Adrenal gland (tissue), 12 donors: ENCODE results near the gene TMEM255B. TPM values are rescaled to one million over a fixed set of nuclear protein-coding genes. Genes with fewer than 3 reads are reported as not detected.
"Not testable (repeated sequence)": the region's sequence is repeated elsewhere in the genome, so short reads cannot be mapped to it uniquely, and the experiment has no call there.

Experiments
- DNase-seq, 7 donors: peaks; one replicate each; pipeline ENCODE4 v3.0.0-alpha.2; 2019 to 2020
- H3K27ac ChIP-seq, 5 donors: fragments of 200-600 bp; sonication (generic) in 4 of 5; 1 replicate in 3 of 5; 2 replicates in 2 of 5; pipeline versions ENCODE4 v1.5.1 to v1.8.0; 2016 to 2020; ENCODE audit warnings: mild to moderate bottlenecking in 1 of 5
- H3K27me3 ChIP-seq: fragments of 200-600 bp; 2 replicates; pipeline ENCODE4 v1.8.0; 2021
- H3K36me3 ChIP-seq, 2 donors: fragments of 200-600 bp; replicated peaks in 1 of 2; 1 replicate in 1 of 2; 2 replicates in 1 of 2; pipeline versions ENCODE4 v1.5.1 to v1.8.0; 2018 to 2022
- H3K4me1 ChIP-seq, 2 donors: fragments of 200-600 bp; replicated peaks in 1 of 2; 1 replicate in 1 of 2; 2 replicates in 1 of 2; pipeline versions ENCODE4 v1.5.1 to v1.8.0; 2018 to 2021
- H3K4me3 ChIP-seq, 4 donors: fragments of 200-600 bp; sonication (generic) in 3 of 4; one replicate each; pipeline ENCODE4 v1.5.1; 2016 to 2018
- H3K9me3 ChIP-seq, 3 donors: fragments of 200-600 bp; sonication (generic) in 1 of 3; replicated peaks in 1 of 3; 1 replicate in 2 of 3; 2 replicates in 1 of 3; pipeline versions ENCODE4 v1.5.1 to v1.8.0; 2016 to 2021
- POLR2A ChIP-seq, 2 donors: fragments of 450-650 bp; IDR thresholded peaks; one replicate each; pipeline ENCODE4 v1.6.1; 2017; ENCODE audit warnings: antibody characterized with exemption in 2 of 2, mild to moderate bottlenecking in 2 of 2, moderate library complexity in 1 of 2
- WGBS, 4 donors: extraction: QIAGEN DNeasy Blood & Tissue Kit in 2 of 4; methylation state at CpG; one replicate each; pipeline versions ENCODE4 v1.1.5 to v1.1.7; 2013 to 2017; 5-methylcytosine and 5-hydroxymethylcytosine counted together
- intact Hi-C, 2 donors: fragments of 100-400 bp; cut with DNase I; formaldehyde crosslinking; loops; one replicate each; pipeline versions ENCODE4 v1.14.1 to v1.15.0; 2022 to 2023
- polyA plus RNA-seq, 3 donors: library from polyadenylated mRNA; stranded (reverse); fragments of 200-250 nt in 2 of 3; fragments of 350-450 nt in 1 of 3; fragmentation: Illumina TruSeq in 1 of 3; extraction: RNeasy Lipid Tissue Mini Kit (QIAGEN cat#74804) in 1 of 3; gene quantifications; one replicate each; pipeline ENCODE4 v1.2.3, GENCODE V29; 2013 to 2014
- total RNA-seq, 9 donors: library from RNA; depleted of rRNA in 4 of 9; stranded (reverse); fragments of >200 nt in 4 of 9; fragments of 120-200 nt in 1 of 9; fragmentation: NEBNext Ultra II Directional in 1 of 9; extraction: Animal tissue kit (Norgen Biotek cat#: 25700) in 1 of 9; gene quantifications; one replicate each; pipeline versions ENCODE4 v1.1.0 to v1.2.4, GENCODE V29; 2013 to 2023
- TF ChIP-seq, protein P1 (sequence below), 6 experiments: fragments of 450-650 bp in 4 of 6; fragments of 200-600 bp in 2 of 6; sonication (generic) in 1 of 6; IDR thresholded peaks; 1 replicate in 5 of 6; 2 replicates in 1 of 6; pipeline versions ENCODE4 v1.5.1 to v1.8.0; 2016 to 2021; ENCODE audit warnings: antibody characterized with exemption in 6 of 6, mild to moderate bottlenecking in 2 of 6, moderate library complexity in 1 of 6
- donor health status: healthy with polysubstance abuse.
- donor health status: Bipolar disorder and iron deficiency.
- donor health status: DM: yes; HTN: yes; CAD: no.
- donor health status: DM: no; HTN: no; CAD: no.
- donor health status: DM: no; HTN: no; CAD: no.
- donor health status: DM: yes; HTN: yes; CAD: no.

The TMEM255B gene
- total and polyA plus RNA-seq, 12 donors = 1.3 to 60.1 (median 17.2) TPM

DNA sequence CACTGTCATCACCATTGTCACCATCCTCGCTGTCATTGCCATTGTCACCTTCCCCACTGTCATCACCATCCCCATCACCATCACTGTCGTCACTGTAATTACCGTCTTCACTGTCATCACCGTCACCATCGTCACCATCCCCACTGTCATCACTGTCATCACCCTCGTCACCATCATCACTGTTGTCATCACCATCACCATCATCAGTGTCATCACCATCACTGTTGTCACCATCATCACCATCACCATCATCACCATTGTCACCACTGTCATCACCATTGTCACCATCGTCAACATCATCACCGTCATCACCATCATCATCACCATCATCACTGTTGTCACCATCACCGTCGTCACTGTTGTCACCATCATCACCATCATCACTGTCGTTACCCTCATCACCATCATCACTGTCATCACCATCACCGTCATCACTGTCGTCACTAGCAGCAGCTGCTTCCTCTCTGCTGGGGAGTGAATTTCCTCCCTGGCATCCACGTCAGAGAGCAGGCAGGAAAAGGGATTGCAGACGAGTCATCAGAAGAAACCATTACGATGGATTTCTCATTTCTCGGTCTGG is 27.3 kb downstream of the TMEM255B start:
- WGBS, 4 donors = 74 to 85% (median 77%) methylated on average over 17 of the region's 17 CpGs
- H3K27ac ChIP-seq = no peak overlapping the region
- no peaks in the 10 kb centered on the region for H3K4me1 ChIP-seq
- H3K36me3 ChIP-seq = no peaks in the 10 kb centered on the region
- TF ChIP-seq, protein P1, sequence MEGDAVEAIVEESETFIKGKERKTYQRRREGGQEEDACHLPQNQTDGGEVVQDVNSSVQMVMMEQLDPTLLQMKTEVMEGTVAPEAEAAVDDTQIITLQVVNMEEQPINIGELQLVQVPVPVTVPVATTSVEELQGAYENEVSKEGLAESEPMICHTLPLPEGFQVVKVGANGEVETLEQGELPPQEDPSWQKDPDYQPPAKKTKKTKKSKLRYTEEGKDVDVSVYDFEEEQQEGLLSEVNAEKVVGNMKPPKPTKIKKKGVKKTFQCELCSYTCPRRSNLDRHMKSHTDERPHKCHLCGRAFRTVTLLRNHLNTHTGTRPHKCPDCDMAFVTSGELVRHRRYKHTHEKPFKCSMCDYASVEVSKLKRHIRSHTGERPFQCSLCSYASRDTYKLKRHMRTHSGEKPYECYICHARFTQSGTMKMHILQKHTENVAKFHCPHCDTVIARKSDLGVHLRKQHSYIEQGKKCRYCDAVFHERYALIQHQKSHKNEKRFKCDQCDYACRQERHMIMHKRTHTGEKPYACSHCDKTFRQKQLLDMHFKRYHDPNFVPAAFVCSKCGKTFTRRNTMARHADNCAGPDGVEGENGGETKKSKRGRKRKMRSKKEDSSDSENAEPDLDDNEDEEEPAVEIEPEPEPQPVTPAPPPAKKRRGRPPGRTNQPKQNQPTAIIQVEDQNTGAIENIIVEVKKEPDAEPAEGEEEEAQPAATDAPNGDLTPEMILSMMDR (IDR thresholded peaks at IDR 0.05) = no peak
- no peak for TF ChIP-seq POLR2A (IDR thresholded peaks at IDR 0.05)
- no peaks in the 10 kb centered on the region for H3K27me3 ChIP-seq
- intact Hi-C loops = no loop called here
- H3K4me3 ChIP-seq = no peak overlapping the region
- no peak for DNase-seq
- no peaks in the 10 kb centered on the region for H3K9me3 ChIP-seq

- no peak for DNase-seq
- TF ChIP-seq, protein P1 (IDR thresholded peaks at IDR 0.05) = no peak
- no peak for TF ChIP-seq POLR2A (IDR thresholded peaks at IDR 0.05)
- 57 to 73% (median 69%) methylated on average over 7 to 12 of the region's 12 CpGs for WGBS, 4 donors
- Histone ChIP-seq H3K4me3 (no peak overlapping the region), H3K9me3 (no peaks in the 10 kb centered on the region), H3K27ac (no peak overlapping the region), H3K27me3 (no peaks in the 10 kb centered on the region), H3K4me1 (no peaks in the 10 kb centered on the region), H3K36me3 (no peaks in the 10 kb centered on the region)
- intact Hi-C loops = no loop called here
Measured at GRCh38 chr13:113787694-113788093, 28.7 kb downstream of the TMEM255B start.

DNA sequence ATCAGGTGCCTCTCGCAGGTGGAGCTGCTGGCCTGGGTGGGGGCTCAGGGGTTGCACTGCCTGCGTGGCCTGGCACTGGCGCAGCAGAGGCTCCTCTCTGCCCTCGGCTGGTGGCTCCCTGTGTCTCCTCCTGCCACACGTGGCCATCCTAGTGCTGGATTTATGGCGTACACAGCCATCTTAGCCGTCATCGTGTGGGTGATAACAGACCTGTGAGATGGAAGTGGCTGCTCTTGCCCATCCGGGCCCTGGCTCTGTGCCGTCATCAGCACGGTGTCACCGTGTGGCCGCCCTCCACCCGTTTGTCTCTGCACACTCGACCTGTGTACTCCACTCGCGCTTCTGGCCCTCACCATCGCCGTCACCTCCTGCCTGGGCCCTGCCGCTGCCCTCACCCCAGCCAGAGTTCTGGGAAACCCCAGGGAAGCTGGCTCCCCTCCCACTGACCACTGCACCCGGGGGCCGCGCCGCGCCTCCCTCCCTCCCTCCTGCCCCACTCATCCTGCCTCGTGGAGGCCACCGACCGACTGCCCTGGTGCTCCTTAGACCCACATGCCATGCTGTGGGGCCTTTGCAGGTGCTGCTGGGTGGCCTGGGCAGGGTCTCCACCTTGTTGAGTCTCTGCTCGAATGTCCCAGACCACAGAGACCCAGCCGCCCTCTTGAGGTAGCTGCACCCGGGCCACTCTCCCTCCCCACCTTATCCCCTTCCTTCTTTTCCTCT is 29.5 kb downstream of the TMEM255B start:
- Histone ChIP-seq H3K27me3 (no peaks in the 10 kb centered on the region), H3K36me3 (no peaks in the 10 kb centered on the region), H3K4me1 (no peaks in the 10 kb centered on the region), H3K27ac (no peak overlapping the region), H3K9me3 (no peaks in the 10 kb centered on the region), H3K4me3 (no peak overlapping the region)
- no peak for DNase-seq
- TF ChIP-seq, protein P1 (IDR thresholded peaks at IDR 0.05) = no peak
- TF ChIP-seq POLR2A (IDR thresholded peaks at IDR 0.05) = no peak
- 84 to 87% (median 85%) methylated on average over 21 to 31 of the region's 31 CpGs for WGBS, 4 donors
- intact Hi-C loops = no loop called here

GRCh38 chr13:113789167-113789566 is 30.1 kb downstream of the TMEM255B start:
- TF ChIP-seq, protein P1 (IDR thresholded peaks at IDR 0.05) = no peak
- no peak for TF ChIP-seq POLR2A (IDR thresholded peaks at IDR 0.05)
- no peaks in the 10 kb centered on the region for H3K4me1 ChIP-seq
- H3K27me3 ChIP-seq = no peaks in the 10 kb centered on the region
- H3K9me3 ChIP-seq = no peaks in the 10 kb centered on the region
- H3K4me3 ChIP-seq = no peak overlapping the region
- intact Hi-C loops = no loop called here
- DNase-seq = no peak
- no peaks in the 10 kb centered on the region for H3K36me3 ChIP-seq
- H3K27ac ChIP-seq = no peak overlapping the region
- 69 to 78% (median 74%) methylated on average over 6 of the region's 6 CpGs for WGBS, 4 donors

DNA sequence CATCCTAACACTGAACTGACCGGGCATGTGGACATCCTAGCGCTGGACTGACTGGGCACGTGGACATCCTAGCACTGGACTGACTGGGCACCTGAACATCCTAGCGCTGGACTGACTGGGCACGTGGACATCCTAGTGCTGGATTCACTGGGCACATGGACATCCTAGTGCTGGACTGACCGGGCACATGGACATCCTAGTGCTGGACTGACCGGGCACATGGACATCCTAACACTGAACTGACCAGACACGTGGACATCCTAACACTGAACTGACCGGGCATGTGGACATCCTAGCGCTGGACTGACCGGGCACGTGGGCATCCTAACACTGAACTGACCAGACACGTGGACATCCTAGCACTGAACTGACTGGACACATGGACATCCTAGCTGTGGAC is 30.9 kb downstream of the TMEM255B start:
- H3K27me3 ChIP-seq, DNase-seq, H3K4me1 ChIP-seq, intact Hi-C loops, H3K4me3 ChIP-seq, H3K9me3 ChIP-seq, H3K27ac ChIP-seq, H3K36me3 ChIP-seq: not testable (repeated sequence)
- WGBS, 4 donors = 85 to 93% (median 87%) methylated on average over 3 to 13 of the region's 13 CpGs
